ENCODE data around the gene RAB43.
A peak's percentile ranks its signal among the peaks of the same experiment; 100 is the strongest.

Gene RAB43

GRCh38 chr3:129061023-129061887 is 60.3 kb downstream of the RAB43 start:
- Histone ChIP-seq H3K4me3 (no peak overlapping the region), H3K4me1 (peaks cover 0 to 21% (median 12%) of the 10 kb centered on the region in 4 donors), H3K27me3 (no peaks in the 10 kb centered on the region), H3K36me3 (no peaks in the 10 kb centered on the region), H3K9me3 (no peaks in the 10 kb centered on the region), H3K27ac (peak overlapping the region in 1 of 2 donors; percentile 45)
- DNase-seq: no peak
- no peak for TF ChIP-seq CTCF (IDR thresholded peaks at IDR 0.05)
- intact Hi-C loops (cut with DNase I; ENCODE audit: low total_unique reads): no loop called here

DNA sequence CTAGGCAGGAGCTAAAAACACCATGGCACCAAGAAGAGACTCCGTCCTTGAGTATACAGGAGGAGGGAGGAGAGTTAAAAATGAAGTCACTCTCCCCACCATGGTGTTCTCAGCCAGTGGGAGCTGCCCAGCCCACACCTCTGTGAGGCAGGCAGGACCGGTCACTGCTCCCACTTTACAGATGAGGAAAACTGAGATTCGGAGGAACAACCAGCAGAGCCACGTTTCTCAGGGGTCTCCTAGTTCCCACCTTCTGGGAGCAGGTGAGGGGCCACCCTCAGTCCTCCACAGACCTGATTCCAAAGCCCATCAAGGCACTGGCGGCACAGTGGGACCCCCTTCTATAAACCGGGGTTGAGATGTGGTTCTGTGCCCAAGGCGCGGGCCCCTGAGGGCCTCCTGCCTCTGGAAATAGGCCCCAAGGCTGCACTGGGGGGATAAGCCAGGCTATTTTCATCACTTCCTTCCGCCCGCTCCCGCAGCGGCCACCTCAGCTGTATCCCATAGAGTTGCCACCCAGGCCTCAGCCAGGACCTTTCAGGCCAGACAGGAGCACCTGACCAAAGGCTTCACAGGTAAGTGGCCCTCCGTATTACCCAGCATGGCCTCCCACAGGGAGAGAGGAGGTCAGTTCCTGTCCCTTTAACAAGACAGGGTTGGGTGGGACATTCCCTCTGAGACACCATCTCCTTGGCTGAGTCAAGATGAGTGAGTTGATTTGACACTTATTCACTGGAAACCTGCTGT is 61.2 kb downstream of the RAB43 start, which contains the start of gene GP9:
TSS of gene GP9 (plus strand) at position 504 of the 747 bp plus-strand sequence. CDS start 961 bp downstream, outside the sequence.
- DNase-seq: no peak
- no peaks in the 10 kb centered on the region for H3K9me3 ChIP-seq
- peak within 1 kb of the TSS; percentile 32 to 72 for H3K27ac ChIP-seq
- H3K4me3 ChIP-seq: no peak within 1 kb of the TSS
- intact Hi-C loops (cut with DNase I; ENCODE audit: low total_unique reads): no loop called here
- TF ChIP-seq CTCF (IDR thresholded peaks at IDR 0.05): no peak
- H3K27me3 ChIP-seq: no peaks in the 10 kb centered on the region
- no peaks in the 10 kb centered on the region for H3K36me3 ChIP-seq
- peaks cover 0 to 21% (median 12%) of the 10 kb centered on the region in 4 donors for H3K4me1 ChIP-seq

GRCh38 chr3:129059311-129059958 is 62.2 kb downstream of the RAB43 start:
- peak in 1 of 2 donors; percentile 82 for DNase-seq
- intact Hi-C loops (cut with DNase I; ENCODE audit: low total_unique reads): no loop called here
- peak overlapping the region; percentile 32 to 72 for H3K27ac ChIP-seq
- no peaks in the 10 kb centered on the region for H3K27me3 ChIP-seq
- H3K4me1 ChIP-seq: peaks cover 0 to 21% (median 12%) of the 10 kb centered on the region in 4 donors
- TF ChIP-seq CTCF (IDR thresholded peaks at IDR 0.05): no peak
- no peaks in the 10 kb centered on the region for H3K9me3 ChIP-seq
- no peak overlapping the region for H3K4me3 ChIP-seq
- H3K36me3 ChIP-seq: no peaks in the 10 kb centered on the region

DNA sequence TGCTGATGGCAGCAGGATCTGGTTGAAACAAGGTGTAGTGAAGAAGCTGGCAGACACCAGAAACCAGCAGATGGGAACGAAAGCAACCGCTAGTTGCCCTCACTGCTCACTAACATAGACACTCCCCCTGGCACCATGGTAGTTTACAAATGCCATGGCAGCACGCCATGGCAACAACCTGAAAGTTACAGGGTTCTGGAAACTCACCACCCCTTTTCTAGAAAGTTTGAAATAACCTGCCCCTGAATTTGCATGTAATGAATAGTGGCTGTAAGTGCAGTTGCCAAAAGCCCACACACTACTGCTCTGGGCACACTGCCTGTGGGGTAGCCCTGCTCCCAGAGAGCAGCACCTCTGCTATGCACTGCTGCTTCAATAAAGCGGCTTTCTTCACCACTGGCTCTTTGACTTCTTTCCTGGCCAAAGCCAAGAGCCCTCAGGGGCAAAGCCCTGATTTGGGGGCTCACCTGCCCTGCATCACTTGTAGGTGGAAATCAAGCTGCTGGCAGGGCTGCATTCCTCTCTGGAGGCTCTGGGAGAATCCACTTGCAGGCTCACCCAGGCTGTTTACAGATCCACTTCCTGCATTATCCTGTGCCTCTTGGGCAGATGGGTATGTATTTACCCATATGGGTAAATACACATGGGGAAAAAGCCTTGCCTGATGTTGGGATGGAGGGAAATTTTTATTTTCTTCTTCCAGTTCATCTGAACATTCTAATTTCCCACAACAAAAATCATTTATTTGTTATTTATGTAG is 63.0 kb downstream of the RAB43 start:
- DNase-seq: no peak
- intact Hi-C loops (cut with DNase I; ENCODE audit: low total_unique reads): no loop called here
- Histone ChIP-seq H3K27me3 (no peaks in the 10 kb centered on the region), H3K27ac (peak overlapping the region; percentile 32 to 72), H3K9me3 (no peaks in the 10 kb centered on the region), H3K4me3 (no peak overlapping the region), H3K36me3 (no peaks in the 10 kb centered on the region), H3K4me1 (peaks cover 0 to 27% (median 16%) of the 10 kb centered on the region in 4 donors)
- TF ChIP-seq CTCF (IDR thresholded peaks at IDR 0.05): no peak

- no peaks in the 10 kb centered on the region for H3K27me3 ChIP-seq
- no peak for TF ChIP-seq CTCF (IDR thresholded peaks at IDR 0.05)
- intact Hi-C loops (cut with DNase I; ENCODE audit: low total_unique reads): no loop called here
- H3K36me3 ChIP-seq: no peaks in the 10 kb centered on the region
- no peak for DNase-seq
- H3K27ac ChIP-seq: no peak overlapping the region
- peaks cover 0 to 40% (median 29%) of the 10 kb centered on the region in 4 donors for H3K4me1 ChIP-seq
- no peaks in the 10 kb centered on the region for H3K9me3 ChIP-seq
- H3K4me3 ChIP-seq: no peak overlapping the region
Measured at GRCh38 chr3:129057249-129057648, 64.4 kb downstream of the RAB43 start.
